Lower leg skin (tissue), 3 donors: Measurements from ENCODE around the gene SPACA4.

Experiments
- CTCF ChIP-seq, 3 donors: fragments of 450-650 bp; IDR thresholded peaks; one replicate each; pipeline ENCODE4 v1.5.1; 2016; ENCODE audit warnings: antibody characterized with exemption in 3 of 3, mild to moderate bottlenecking in 3 of 3, moderate library complexity in 2 of 3
- POLR2A ChIP-seq, 2 donors: fragments of 450-650 bp; IDR thresholded peaks; one replicate each; pipeline ENCODE4 v1.6.1; 2016 to 2017; ENCODE audit warnings: antibody characterized with exemption in 2 of 2, mild to moderate bottlenecking in 1 of 2, moderate library complexity in 1 of 2

GRCh38 chr19:48637948-48638830, 31.6 kb downstream of the SPACA4 start:
- TF ChIP-seq CTCF (IDR thresholded peaks at IDR 0.05) (no peak), POLR2A (IDR thresholded peaks at IDR 0.05) (no peak)
